GM18867 (cell line): ENCODE results near the gene NKAIN2.

Experiments used
- ATAC-seq: cut with Tn5 transposase; IDR thresholded peaks from one replicate; pipeline ENCODE4 v1.9.1; 2021; ENCODE audit warnings: mild to moderate bottlenecking, moderate library complexity; ENCODE audit not compliant: unreplicated experiment

Gene NKAIN2

GRCh38 chr6:123806561-123806960 lies 2.9 kb downstream of the NKAIN2 start:
- ATAC-seq: no peak

- no peak for ATAC-seq
These were observed 4.9 kb downstream of the NKAIN2 start for GRCh38 chr6:123808556-123808955.

- ATAC-seq: no peak
These were observed 6.5 kb downstream of the NKAIN2 start for GRCh38 chr6:123810214-123810613.

GRCh38 chr6:123810948-123811347 lies 7.3 kb downstream of the NKAIN2 start:
- no peak for ATAC-seq

GRCh38 chr6:123811378-123811777 lies 7.7 kb downstream of the NKAIN2 start:
- no peak for ATAC-seq

- ATAC-seq: no peak
These were observed 9.0 kb downstream of the NKAIN2 start for GRCh38 chr6:123812621-123813020.

GRCh38 chr6:123821112-123821511 lies 17.4 kb downstream of the NKAIN2 start:
- no peak for ATAC-seq

GRCh38 chr6:123829302-123829953 lies 25.8 kb downstream of the NKAIN2 start:
- ATAC-seq: no peak

GRCh38 chr6:123830120-123830519 lies 26.5 kb downstream of the NKAIN2 start:
- no peak for ATAC-seq

- no peak for ATAC-seq
These were observed 35.0 kb downstream of the NKAIN2 start for GRCh38 chr6:123838505-123839234.

- ATAC-seq: no peak
These were observed 37.6 kb downstream of the NKAIN2 start for GRCh38 chr6:123841067-123841896.

GRCh38 chr6:123844011-123844410 lies 40.3 kb downstream of the NKAIN2 start:
- no peak for ATAC-seq

- no peak for ATAC-seq
These were observed 44.7 kb downstream of the NKAIN2 start for GRCh38 chr6:123848347-123848746.

- no peak for ATAC-seq
These were observed 45.7 kb downstream of the NKAIN2 start for GRCh38 chr6:123849406-123849805.

- ATAC-seq: no peak
These were observed 46.9 kb downstream of the NKAIN2 start for GRCh38 chr6:123850555-123850954.

- no peak for ATAC-seq
These were observed 50.5 kb downstream of the NKAIN2 start for GRCh38 chr6:123854201-123854600.

GRCh38 chr6:123855506-123855905 lies 51.8 kb downstream of the NKAIN2 start:
- no peak for ATAC-seq

- no peak for ATAC-seq
These were observed 55.6 kb downstream of the NKAIN2 start for GRCh38 chr6:123859291-123859690.

GRCh38 chr6:123869334-123869733 lies 65.7 kb downstream of the NKAIN2 start:
- no peak for ATAC-seq

GRCh38 chr6:123873974-123874373 lies 70.3 kb downstream of the NKAIN2 start:
- no peak for ATAC-seq

- no peak for ATAC-seq
These were observed 72.1 kb downstream of the NKAIN2 start for GRCh38 chr6:123875784-123876183.

GRCh38 chr6:123879749-123880148 lies 76.1 kb downstream of the NKAIN2 start:
- ATAC-seq: no peak
